Mesendoderm (in vitro differentiated cells): ENCODE results near the gene PPM1M.

ENCODE experiments used
- DNase-seq: peaks from one replicate; pipeline ENCODE4 v3.0.0; 2013
- H2AK5ac ChIP-seq: 2 replicates; pipeline ENCODE4 v1.6.1; 2013; ENCODE audit warnings: low read length, inconsistent platforms
- H2BK120ac ChIP-seq: 2 replicates; pipeline ENCODE4 v1.6.1; 2013; ENCODE audit warnings: low read depth, mild to moderate bottlenecking, low read length, moderate library complexity, mixed read lengths
- H2BK15ac ChIP-seq: replicated peaks from 2 replicates; pipeline ENCODE4 v1.6.1; 2013; ENCODE audit warnings: low read depth, mild to moderate bottlenecking, moderate library complexity
- H2BK5ac ChIP-seq: 2 replicates; pipeline ENCODE4 v1.6.1; 2013; ENCODE audit warnings: low read length, inconsistent platforms
- H3K18ac ChIP-seq: 2 replicates; pipeline ENCODE4 v1.6.1; 2013; ENCODE audit warnings: mild to moderate bottlenecking, low read length, mixed read lengths
- H3K23ac ChIP-seq: one replicate; pipeline ENCODE4 v1.6.1; 2013; ENCODE audit warnings: low read length
- H3K27ac ChIP-seq: 2 replicates; pipeline ENCODE4 v1.5.1; 2013; ENCODE audit warnings: low read depth, mild to moderate bottlenecking, inconsistent platforms, low read length, moderate library complexity
- H3K27me3 ChIP-seq: 2 replicates; pipeline ENCODE4 v1.6.1; 2013; ENCODE audit warnings: low read length, control low read depth, mild to moderate bottlenecking, inconsistent platforms; ENCODE audit not compliant: insufficient read depth, poor library complexity
- H3K36me3 ChIP-seq: 2 replicates; pipeline ENCODE4 v1.6.1; 2013; ENCODE audit warnings: low read length, inconsistent platforms; ENCODE audit not compliant: control insufficient read depth, insufficient read depth
- H3K4ac ChIP-seq: one replicate; pipeline ENCODE4 v1.6.1; 2013; ENCODE audit warnings: low read depth, mild to moderate bottlenecking, low read length, moderate library complexity
- H3K4me1 ChIP-seq: 2 replicates; pipeline ENCODE4 v1.6.1; 2013; ENCODE audit warnings: low read depth, low read length, inconsistent platforms; ENCODE audit not compliant: control insufficient read depth
- H3K4me2 ChIP-seq: 2 replicates; pipeline ENCODE4 v1.6.1; 2013; ENCODE audit warnings: low read length
- H3K4me3 ChIP-seq: 2 replicates; pipeline ENCODE4 v1.5.1; 2013; ENCODE audit warnings: mild to moderate bottlenecking, low read length
- H3K56ac ChIP-seq: one replicate; pipeline ENCODE4 v1.6.1; 2013; ENCODE audit warnings: low read length
- H3K79me1 ChIP-seq: 2 replicates; pipeline ENCODE4 v1.6.1; 2013; ENCODE audit warnings: low read length, inconsistent platforms
- H3K79me2 ChIP-seq: 2 replicates; pipeline ENCODE4 v1.6.1; 2013; ENCODE audit warnings: mild to moderate bottlenecking, low read length; ENCODE audit not compliant: control insufficient read depth, insufficient read depth
- H3K9ac ChIP-seq: 2 replicates; pipeline ENCODE4 v1.6.1; 2013; ENCODE audit warnings: low read length, inconsistent platforms
- H4K5ac ChIP-seq: one replicate; pipeline ENCODE4 v1.6.1; 2013; ENCODE audit warnings: low read length
- H4K8ac ChIP-seq: one replicate; pipeline ENCODE4 v1.6.1; 2013; ENCODE audit warnings: low read depth, mild to moderate bottlenecking, control low read depth, low read length, moderate library complexity
- WGBS: extraction: QIAGEN DNeasy Blood & Tissue Kit; methylation state at CpG from one replicate; pipeline ENCODE4 v1.1.7; 2013; ENCODE audit warnings: low lambda C conversion rate, missing lambda C conversion rate; ENCODE audit not compliant: insufficient coverage; ENCODE audit errors: extremely low coverage; 5-methylcytosine and 5-hydroxymethylcytosine counted together

PPM1M gene

GRCh38 chr3:52228266-52228665, 17.3 kb upstream of the PPM1M start:
- H3K27me3 ChIP-seq, result no peaks in the 10 kb centered on the region
- no peak overlapping the region for H4K8ac ChIP-seq
- DNase-seq, result no peak
- H4K5ac ChIP-seq, result no peak overlapping the region
- no peak overlapping the region for H3K23ac ChIP-seq
- H2AK5ac ChIP-seq, result no peak overlapping the region
- no peaks in the 10 kb centered on the region for H3K79me2 ChIP-seq
- H3K9ac ChIP-seq, result no peak overlapping the region
- H3K4ac ChIP-seq, result no peak overlapping the region
- no peak overlapping the region for H3K56ac ChIP-seq
- no peak overlapping the region for H3K18ac ChIP-seq
- no peaks in the 10 kb centered on the region for H3K79me1 ChIP-seq
- H3K36me3 ChIP-seq, result peaks cover 8% of the 10 kb centered on the region
- no peak overlapping the region for H2BK15ac ChIP-seq
- no peaks in the 10 kb centered on the region for H3K4me1 ChIP-seq
- H3K4me3 ChIP-seq, result no peak overlapping the region
- no peak overlapping the region for H2BK120ac ChIP-seq
- H3K4me2 ChIP-seq, result no peak overlapping the region
- H3K27ac ChIP-seq, result no peak overlapping the region
- no CpG with 5 or more reads among the region's 10 CpGs for WGBS
- H2BK5ac ChIP-seq, result no peak overlapping the region

- Histone ChIP-seq H3K18ac (no peak overlapping the region), H3K79me1 (no peaks in the 10 kb centered on the region), H3K4me3 (no peak overlapping the region), H3K23ac (no peak overlapping the region), H2AK5ac (no peak overlapping the region), H2BK120ac (no peak overlapping the region), H3K36me3 (peaks cover 8% of the 10 kb centered on the region), H3K4me1 (no peaks in the 10 kb centered on the region), H3K4me2 (no peak overlapping the region), H2BK5ac (no peak overlapping the region), H4K5ac (no peak overlapping the region), H3K4ac (no peak overlapping the region), H3K79me2 (no peaks in the 10 kb centered on the region), H3K27ac (no peak overlapping the region), H4K8ac (no peak overlapping the region), H3K9ac (no peak overlapping the region), H3K27me3 (no peaks in the 10 kb centered on the region), H3K56ac (no peak overlapping the region), H2BK15ac (no peak overlapping the region)
- no CpG with 5 or more reads among the region's 21 CpGs for WGBS
- DNase-seq, result no peak
These were observed 16.7 kb upstream of the PPM1M start for GRCh38 chr3:52228751-52229291.

GRCh38 chr3:52229656-52230055, 15.9 kb upstream of the PPM1M start:
- Histone ChIP-seq H3K23ac (no peak overlapping the region), H2BK15ac (no peak overlapping the region), H2AK5ac (no peak overlapping the region), H3K27me3 (no peaks in the 10 kb centered on the region), H3K4me2 (no peak overlapping the region), H4K5ac (no peak overlapping the region), H3K79me1 (no peaks in the 10 kb centered on the region), H4K8ac (no peak overlapping the region), H2BK5ac (no peak overlapping the region), H3K36me3 (peaks cover 8% of the 10 kb centered on the region), H3K4ac (no peak overlapping the region), H2BK120ac (no peak overlapping the region), H3K9ac (no peak overlapping the region), H3K18ac (no peak overlapping the region), H3K4me3 (no peak overlapping the region), H3K4me1 (no peaks in the 10 kb centered on the region), H3K79me2 (no peaks in the 10 kb centered on the region), H3K56ac (no peak overlapping the region), H3K27ac (no peak overlapping the region)
- WGBS, result no CpG with 5 or more reads among the region's 13 CpGs
- no peak for DNase-seq

- H3K27ac ChIP-seq, result no peak overlapping the region
- no peak overlapping the region for H2BK5ac ChIP-seq
- H3K23ac ChIP-seq, result no peak overlapping the region
- WGBS, result no CpG with 5 or more reads among the region's 6 CpGs
- no peak overlapping the region for H3K56ac ChIP-seq
- no peak overlapping the region for H4K5ac ChIP-seq
- no peak overlapping the region for H3K9ac ChIP-seq
- no peak overlapping the region for H2BK120ac ChIP-seq
- no peaks in the 10 kb centered on the region for H3K4me1 ChIP-seq
- H3K27me3 ChIP-seq, result no peaks in the 10 kb centered on the region
- H3K4me3 ChIP-seq, result no peak overlapping the region
- H3K79me2 ChIP-seq, result no peaks in the 10 kb centered on the region
- no peak overlapping the region for H4K8ac ChIP-seq
- DNase-seq, result no peak
- no peak overlapping the region for H2BK15ac ChIP-seq
- H3K79me1 ChIP-seq, result no peaks in the 10 kb centered on the region
- no peak overlapping the region for H3K4me2 ChIP-seq
- H3K36me3 ChIP-seq, result peaks cover 8% of the 10 kb centered on the region
- H2AK5ac ChIP-seq, result no peak overlapping the region
- H3K4ac ChIP-seq, result no peak overlapping the region
- no peak overlapping the region for H3K18ac ChIP-seq
These were observed 15.1 kb upstream of the PPM1M start for GRCh38 chr3:52230461-52230860.

- Histone ChIP-seq H3K9ac (no peak overlapping the region), H3K27me3 (no peaks in the 10 kb centered on the region), H2AK5ac (no peak overlapping the region), H3K36me3 (peaks cover 8% of the 10 kb centered on the region), H4K8ac (no peak overlapping the region), H3K18ac (no peak overlapping the region), H4K5ac (no peak overlapping the region), H3K4me1 (no peaks in the 10 kb centered on the region), H2BK120ac (no peak overlapping the region), H3K79me2 (no peaks in the 10 kb centered on the region), H3K23ac (no peak overlapping the region), H2BK5ac (no peak overlapping the region), H3K27ac (no peak overlapping the region), H3K4me2 (no peak overlapping the region), H3K79me1 (no peaks in the 10 kb centered on the region), H2BK15ac (no peak overlapping the region), H3K4me3 (no peak overlapping the region), H3K56ac (no peak overlapping the region), H3K4ac (no peak overlapping the region)
- no peak for DNase-seq
- no CpG with 5 or more reads among the region's 16 CpGs for WGBS
These were observed 14.6 kb upstream of the PPM1M start for GRCh38 chr3:52230889-52231499.
